Fibroblast of mammary gland (primary cell): Measurements from ENCODE around the gene RHBDL2.
"Not testable (repeated sequence)": the region's sequence is repeated elsewhere in the genome, so short reads cannot be mapped to it uniquely, and the experiment has no call there.

Experiments used
- DNase-seq: peaks from one replicate; pipeline ENCODE4 v3.0.0-alpha.2; 2010; ENCODE audit warnings: low read depth
- H3K4me3 ChIP-seq: 2 replicates; pipeline ENCODE4 v1.5.1; 2011; ENCODE audit warnings: low read depth, mild to moderate bottlenecking, low read length, moderate library complexity; ENCODE audit not compliant: control insufficient read depth
- CTCF ChIP-seq: conservative IDR thresholded peaks from 2 replicates; pipeline ENCODE4 v1.5.1; 2011; ENCODE audit warnings: low read depth, low read length, inconsistent platforms; ENCODE audit not compliant: control insufficient read depth, insufficient read depth

RHBDL2 gene

GRCh38 chr1:38918568-38918967 lies 23.1 kb downstream of the RHBDL2 start:
- H3K4me3 ChIP-seq: no peak overlapping the region
- no peak for TF ChIP-seq CTCF
- no peak for DNase-seq

- no peak overlapping the region for H3K4me3 ChIP-seq
These were observed 23.9 kb downstream of the RHBDL2 start for GRCh38 chr1:38917772-38918171.

GRCh38 chr1:38917337-38917736 lies 24.3 kb downstream of the RHBDL2 start:
- no peak for TF ChIP-seq CTCF
- DNase-seq: no peak
- no peak overlapping the region for H3K4me3 ChIP-seq

More at GRCh38 chr1:38917772-38918171, 23.9 kb downstream of the RHBDL2 start:
- no peak for DNase-seq
- no peak for TF ChIP-seq CTCF

GRCh38 chr1:38915352-38915948 lies 26.2 kb downstream of the RHBDL2 start:
- TF ChIP-seq CTCF: no peak
- DNase-seq: no peak
- no peak overlapping the region for H3K4me3 ChIP-seq

GRCh38 chr1:38914908-38915307 lies 26.7 kb downstream of the RHBDL2 start:
- not testable (repeated sequence) for H3K4me3 ChIP-seq

GRCh38 chr1:38908821-38909220 lies 32.8 kb downstream of the RHBDL2 start:
- DNase-seq: no peak
- no peak for TF ChIP-seq CTCF
- no peak overlapping the region for H3K4me3 ChIP-seq

More at GRCh38 chr1:38914908-38915307, 26.7 kb downstream of the RHBDL2 start:
- DNase-seq: not testable (repeated sequence)

- DNase-seq: no peak
- TF ChIP-seq CTCF: no peak
- H3K4me3 ChIP-seq: no peak overlapping the region
These were observed 35.6 kb downstream of the RHBDL2 start for GRCh38 chr1:38905985-38906384.
